GM11168 (cell line): ENCODE measurements around the gene SLC8A2.
"Not testable (repeated sequence)": the region's sequence is repeated elsewhere in the genome, so short reads cannot be mapped to it uniquely, and the experiment has no call there.

Experiments
- in situ Hi-C: fragments of 300-500 bp; cut with MboI; formaldehyde crosslinking; loops from one replicate; pipeline ENCODE4 v1.12.0; 2022; ENCODE audit warnings: low sequenced_read_pairs; ENCODE audit not compliant: unreplicated experiment

Gene SLC8A2

DNA sequence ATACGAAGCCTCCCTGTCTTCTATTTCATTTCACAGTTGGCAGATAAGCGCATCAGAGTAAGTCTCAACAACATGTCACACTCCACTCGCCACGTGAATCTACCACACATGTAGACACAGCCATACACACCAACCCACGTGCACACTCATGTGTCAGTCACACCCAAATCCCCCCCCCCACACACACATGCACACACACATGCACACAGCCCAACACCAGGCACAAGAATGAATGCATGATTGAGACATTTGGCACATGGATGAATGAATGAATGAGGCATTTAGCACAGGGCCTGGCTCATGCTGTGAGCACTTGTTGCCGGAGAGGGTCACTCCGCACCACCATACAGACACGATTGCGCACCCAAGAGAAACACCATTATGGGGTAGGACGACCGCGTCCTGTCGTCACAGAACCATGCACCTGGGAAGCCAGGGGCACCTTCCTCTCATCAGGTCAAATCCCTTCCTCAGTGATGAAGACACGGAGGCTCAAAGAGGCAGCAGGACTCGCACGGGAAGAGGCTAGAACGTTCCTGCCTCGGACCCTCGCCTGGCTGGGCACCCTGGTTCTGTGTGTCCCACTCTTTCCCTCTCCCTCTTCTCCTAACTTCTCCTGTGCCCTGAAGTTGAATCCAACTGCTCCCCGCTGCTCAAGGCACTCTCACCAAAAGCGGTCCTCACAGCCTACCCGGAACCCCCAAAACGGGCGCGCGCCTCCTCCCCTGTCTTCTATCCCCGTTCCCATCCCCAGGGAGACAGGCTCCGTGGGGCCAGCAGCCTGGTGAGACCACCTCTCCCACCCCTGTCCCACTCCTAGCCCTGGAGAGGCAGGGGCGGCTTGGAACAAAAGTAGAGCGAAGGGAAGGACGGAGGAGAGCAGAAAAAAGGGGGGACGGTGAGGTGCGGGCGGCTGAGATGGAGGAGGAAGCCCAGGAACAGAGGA is 53.7 kb downstream of the SLC8A2 start:
- in situ Hi-C loops = no loop called here

DNA sequence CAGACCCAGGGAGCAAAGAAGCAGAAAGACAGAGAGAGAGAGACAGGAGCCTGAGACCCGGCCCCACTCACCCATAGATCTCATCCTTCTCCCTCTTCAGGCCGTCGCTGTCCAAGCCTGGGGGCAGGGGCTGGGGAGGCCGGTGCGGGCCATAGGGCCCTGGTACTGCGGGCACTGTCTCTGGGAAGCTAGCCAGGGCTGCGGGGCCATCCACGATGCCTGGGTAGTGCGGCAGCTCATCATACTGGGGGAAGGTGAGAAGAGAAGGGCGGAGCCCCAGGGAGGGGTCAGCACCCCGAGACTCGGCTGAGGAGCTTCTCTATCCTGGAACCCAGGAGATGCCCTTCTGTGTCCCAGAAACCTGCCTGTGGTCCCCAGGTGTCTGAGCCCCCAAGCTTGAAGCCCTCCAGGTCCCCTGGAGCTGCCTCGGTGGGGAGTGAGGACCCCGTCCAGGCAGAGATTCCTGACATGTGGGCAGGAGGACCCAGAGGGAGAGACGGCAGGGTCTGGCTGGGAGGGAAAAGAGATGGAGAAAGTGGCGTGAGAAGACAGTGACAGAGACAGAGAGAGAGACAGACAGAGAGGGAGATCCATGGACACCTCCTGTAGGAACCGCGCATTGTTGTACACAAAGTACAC is 54.5 kb downstream of the SLC8A2 start:
- in situ Hi-C loops = no loop called here

- in situ Hi-C loops = no loop called here
Observed at GRCh38 chr19:47416643-47416985, 55.1 kb downstream of the SLC8A2 start.

DNA sequence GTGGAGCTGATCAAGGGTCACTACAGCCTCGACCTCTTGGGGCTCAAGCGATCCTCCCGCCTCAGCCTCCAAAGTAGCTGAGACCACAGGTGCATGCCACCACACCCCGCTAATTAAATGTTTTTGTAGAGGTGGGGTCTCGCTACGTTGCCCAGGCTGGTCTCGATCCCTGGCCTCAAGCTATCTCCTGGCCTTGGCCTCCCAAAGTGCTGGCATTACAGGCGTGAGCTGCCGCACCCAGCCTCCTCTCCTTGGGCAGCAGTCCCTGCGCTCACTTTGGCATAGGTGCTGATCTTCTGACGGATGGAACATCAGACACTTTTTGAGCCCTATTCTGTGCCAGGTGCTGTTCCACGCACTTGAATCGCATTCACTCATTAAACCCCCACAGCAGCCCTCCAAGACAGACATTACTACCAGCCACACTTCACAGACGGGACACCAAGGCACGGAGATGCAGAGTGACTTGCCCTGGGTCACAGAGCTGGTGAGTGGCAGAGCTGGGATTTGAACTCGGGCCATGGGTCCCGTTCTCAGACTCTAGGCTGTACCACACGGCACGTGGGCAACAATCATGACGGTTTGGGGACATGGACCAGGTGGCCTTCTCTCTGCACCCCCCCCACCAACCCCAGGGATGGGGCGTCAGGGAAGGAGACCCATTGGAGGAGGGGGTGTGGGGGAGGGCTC is 55.6 kb downstream of the SLC8A2 start:
- in situ Hi-C loops = no loop called here

- in situ Hi-C loops = no loop called here
Observed at GRCh38 chr19:47414469-47414868, 57.2 kb downstream of the SLC8A2 start.

DNA sequence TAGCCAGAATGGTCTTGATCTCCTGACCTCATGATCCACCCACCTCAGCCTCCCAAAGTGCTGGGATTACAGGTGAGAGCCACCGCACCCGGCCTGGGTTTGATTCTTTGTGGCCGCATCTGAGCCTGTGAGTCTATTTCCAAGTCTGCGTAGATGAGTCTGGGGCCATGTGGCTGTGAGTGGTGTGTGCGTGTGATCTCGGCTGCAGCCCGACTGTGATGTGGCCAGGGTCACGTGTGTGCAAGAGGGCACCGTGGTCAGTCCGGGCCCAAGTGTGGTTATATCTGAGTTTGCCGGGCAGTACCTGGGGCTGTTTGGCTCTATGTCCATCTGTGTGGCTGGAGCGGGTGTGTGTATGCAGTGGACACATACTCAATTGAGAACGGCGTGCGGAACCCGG is 57.8 kb downstream of the SLC8A2 start:
- in situ Hi-C loops = no loop called here

DNA sequence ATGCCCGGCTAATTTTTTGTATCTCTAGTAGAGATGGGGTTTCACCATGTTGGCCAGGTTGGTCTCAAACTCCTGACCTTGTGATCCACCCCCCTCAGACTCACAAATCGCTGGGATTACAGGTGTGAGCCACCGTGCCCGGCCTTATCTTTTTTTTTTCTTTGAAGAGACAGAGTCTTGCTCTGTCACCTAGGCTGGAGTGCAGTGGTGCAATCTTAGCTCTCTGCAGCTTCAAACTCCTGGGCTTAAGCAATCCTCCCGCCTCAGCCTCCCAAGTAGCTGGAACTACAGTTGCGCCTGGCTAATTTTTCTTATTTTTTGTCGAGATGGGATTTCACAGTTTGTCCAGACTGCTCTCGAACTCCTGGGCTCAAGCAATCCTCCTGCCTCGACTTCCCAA is 60.0 kb downstream of the SLC8A2 start:
- in situ Hi-C loops = not testable (repeated sequence)

GRCh38 chr19:47411101-47411500 is 60.6 kb downstream of the SLC8A2 start:
- in situ Hi-C loops = no loop called here

DNA sequence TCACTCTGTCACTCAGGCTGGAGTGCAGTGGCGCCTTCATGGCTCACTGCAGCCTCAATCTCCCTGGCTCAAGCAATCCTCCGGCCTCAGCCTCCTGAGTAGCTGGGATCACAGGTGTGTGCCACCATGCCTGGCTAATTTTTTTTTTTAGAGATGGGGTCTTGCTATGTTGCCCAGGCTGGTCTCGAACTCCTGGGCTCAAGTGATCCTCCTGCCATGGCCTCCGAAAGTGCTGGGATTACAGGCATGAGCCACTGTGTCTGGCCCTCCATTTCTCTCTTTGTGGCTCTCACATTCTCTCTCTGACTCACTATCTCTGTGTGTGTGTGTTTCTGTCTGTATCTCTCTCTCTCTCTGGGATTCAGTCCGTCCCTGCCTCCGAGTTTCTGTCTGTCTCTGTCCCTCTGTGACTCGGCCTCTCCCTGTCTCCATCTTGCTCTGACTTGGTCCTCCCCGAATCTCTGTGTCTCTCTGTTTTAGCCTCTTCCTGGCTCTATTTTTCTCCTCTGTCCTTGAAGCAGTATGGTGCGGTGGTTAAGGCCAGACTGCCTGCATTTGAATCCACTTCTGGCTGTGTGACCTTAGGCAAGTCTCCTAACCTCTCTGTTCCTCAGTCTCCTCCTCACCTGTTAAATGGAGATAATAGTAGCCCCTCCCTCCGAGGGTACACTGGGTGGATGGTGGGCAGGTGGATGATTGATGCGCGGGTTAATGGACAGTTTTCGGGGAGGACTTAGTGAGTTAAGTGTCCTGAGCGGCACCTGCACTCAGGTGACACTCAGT is 63.3 kb downstream of the SLC8A2 start:
- in situ Hi-C loops = no loop called here

DNA sequence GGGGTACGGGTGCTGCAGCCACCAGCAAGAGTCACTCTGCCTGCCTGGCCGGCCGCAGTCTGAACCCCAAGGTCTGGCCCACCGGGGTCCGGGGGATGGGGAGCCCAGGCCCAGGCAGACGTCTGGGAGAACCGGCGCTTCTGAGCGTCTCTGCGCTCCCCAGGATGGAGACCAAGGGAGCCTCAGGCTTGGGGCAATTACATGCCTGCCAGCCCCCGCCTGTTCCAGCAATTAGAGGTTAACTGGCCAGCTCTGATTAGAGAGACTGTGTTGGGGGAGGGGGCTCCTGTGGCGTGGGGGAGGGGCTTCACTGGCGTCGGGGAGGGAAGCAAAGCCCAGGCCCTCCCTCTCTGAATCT is 64.3 kb downstream of the SLC8A2 start:
- in situ Hi-C loops = no loop called here

GRCh38 chr19:47406711-47407416 is 64.8 kb downstream of the SLC8A2 start:
- in situ Hi-C loops = no loop called here

DNA sequence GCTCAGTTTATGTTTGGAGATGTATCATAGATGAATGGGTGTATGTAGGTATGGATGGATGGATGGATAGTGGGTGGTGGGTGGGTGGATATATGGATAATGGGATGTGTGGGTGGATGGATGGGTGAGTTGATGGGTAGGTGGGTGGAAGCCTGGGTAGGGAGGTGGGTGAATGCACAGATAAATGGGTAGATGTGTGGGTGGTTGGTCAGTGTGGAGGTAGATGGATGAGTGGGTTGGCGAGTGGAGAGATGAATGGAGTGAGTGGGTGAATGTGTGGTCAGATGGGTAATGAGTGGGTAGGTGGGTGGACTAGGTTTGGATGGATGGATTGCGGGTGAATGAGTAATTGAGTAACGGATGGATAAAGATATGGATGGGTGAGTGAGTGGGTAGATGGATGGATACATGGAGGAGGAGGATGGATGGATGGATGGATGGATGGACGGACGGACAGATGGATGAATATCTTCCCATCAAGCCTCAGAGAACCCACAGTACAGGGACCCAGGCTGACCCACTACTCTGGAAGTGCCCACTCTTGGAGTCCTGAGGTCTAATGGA is 65.8 kb downstream of the SLC8A2 start:
- in situ Hi-C loops = no loop called here

GRCh38 chr19:47405197-47405550 is 66.5 kb downstream of the SLC8A2 start:
- in situ Hi-C loops = no loop called here

- in situ Hi-C loops = no loop called here
Observed at GRCh38 chr19:47404334-47405196, 67.1 kb downstream of the SLC8A2 start.

DNA sequence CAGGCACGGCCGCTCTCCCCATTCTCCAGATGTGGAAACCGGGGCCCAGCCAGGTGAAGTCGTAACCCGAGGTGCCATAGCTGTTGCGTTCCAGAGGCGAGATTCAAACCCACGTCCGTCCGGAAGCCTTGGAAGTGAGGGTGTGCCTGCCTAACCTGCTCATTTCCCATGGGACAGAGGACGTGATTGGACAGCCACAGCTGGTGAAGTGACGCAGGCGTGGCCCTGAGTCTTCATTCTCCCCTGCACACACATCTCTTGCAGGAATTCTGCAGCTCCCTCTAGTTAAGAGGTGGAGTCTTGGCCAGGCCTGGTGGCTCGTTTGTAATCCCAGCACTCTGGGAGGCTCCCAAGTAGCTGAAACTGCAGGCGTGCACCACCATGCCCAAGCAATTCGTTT is 69.2 kb downstream of the SLC8A2 start:
- in situ Hi-C loops = no loop called here

DNA sequence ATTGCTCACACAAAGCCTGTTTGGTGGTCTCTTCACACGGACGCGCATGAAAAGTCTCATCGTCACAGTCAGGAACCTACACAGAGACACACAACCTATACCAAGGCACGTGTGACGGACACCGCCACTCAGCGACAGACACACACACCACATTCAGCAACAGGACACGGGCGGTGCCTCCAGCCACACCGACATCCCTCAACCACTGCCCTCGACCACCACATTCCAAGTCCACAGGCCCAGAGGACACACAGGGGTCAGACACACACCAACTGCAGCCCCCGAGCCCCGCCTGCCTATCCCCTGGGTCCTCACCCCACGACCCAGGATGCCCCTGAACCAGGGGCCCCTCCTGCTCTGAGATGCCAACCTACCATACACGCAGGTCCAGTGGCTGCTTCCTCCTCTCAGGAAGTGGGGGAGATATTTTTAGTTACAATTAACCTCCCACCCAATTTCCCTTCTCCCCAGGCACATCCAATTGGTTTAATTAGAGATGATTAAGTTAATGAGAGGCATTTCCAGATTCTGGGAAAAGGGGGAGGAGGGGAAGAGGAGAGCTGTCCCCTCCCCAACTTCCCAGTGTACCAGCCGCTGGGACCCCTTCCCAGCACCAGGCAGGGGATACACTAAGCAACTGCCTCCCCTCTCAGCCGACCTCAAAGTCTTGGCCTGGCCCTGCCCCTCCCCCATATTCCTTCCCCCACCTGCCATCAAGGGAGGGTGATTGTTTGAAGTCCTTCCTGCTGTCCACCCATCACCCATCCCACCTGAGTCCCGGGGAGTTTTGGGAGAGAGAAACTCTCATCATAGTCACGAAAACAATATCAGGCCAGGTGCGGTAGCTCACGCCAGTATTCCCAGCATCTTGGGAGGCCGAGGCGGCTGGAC is 72.7 kb downstream of the SLC8A2 start:
- in situ Hi-C loops = no loop called here

DNA sequence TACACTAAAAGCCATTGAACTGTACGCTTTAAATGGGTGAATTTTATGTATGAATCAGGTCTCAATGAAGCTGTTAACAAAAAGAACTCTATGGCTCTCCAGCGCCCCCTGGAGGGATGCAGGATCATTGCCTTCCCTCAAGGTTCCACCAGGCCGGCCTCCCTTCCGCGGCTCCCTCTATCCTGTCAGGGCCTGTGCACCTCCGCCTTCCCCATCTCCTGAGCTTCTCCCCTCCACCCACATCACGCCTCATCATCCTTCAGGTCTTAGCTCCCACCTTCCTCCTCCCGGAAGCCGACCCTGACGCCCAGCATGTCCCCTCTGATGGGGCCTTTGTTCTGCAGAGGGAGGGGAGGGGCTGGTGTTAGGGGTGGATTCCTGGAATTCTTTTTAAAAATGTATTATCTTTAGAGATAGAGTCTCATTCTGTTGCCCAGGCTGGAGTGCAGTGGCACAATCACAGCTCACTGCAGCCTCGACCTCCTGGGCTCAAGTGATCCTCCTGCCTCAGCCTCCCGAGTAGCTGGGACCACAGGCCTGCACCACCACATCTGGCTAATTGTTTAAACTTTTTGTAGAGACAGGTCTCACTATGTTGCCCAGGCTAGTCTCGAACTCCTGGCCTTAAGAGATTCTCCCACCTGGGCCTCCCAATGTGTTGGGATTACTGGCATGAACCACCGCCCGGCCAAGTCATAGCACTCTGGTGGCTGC is 80.0 kb downstream of the SLC8A2 start:
- in situ Hi-C loops = loop anchor here (5.0 kb wide), 1 partner anchor 94 kb away; no protein-coding TSS in a partner anchor
